Natural killer cell (primary cell): ENCODE results near the gene GMFB. TPM values are rescaled to one million over a fixed set of nuclear protein-coding genes. Genes with fewer than 3 reads are reported as not detected.
A peak's percentile ranks its signal among the peaks of the same experiment; 100 is the strongest.

ENCODE experiments used
- ATAC-seq, 3 donors: fragments of 150-1000 bp in 2 of 3; fragments of 200-7000 bp in 1 of 3; cut with Tn5 transposase; 1 replicate in 1 of 3; 2 replicates in 2 of 3; pipeline ENCODE4 v1.10.0; 2021; ENCODE audit warnings: mild to moderate bottlenecking in 2 of 3, moderate library complexity in 2 of 3
- DNase-seq, 2 donors: peaks; one replicate each; pipeline versions ENCODE4 v3.0.0 to v3.0.0-alpha.2; 2013 to 2021; ENCODE audit warnings: mixed read lengths in 1 of 2
- H3K27ac ChIP-seq: one replicate; pipeline ENCODE4 v1.5.1; 2013; ENCODE audit warnings: mild to moderate bottlenecking, low read length
- H3K27me3 ChIP-seq: one replicate; pipeline ENCODE4 v1.6.1; 2013; ENCODE audit warnings: low read length; ENCODE audit not compliant: control insufficient read depth, insufficient read depth
- H3K36me3 ChIP-seq: one replicate; pipeline ENCODE4 v1.6.1; 2013; ENCODE audit warnings: low read length; ENCODE audit not compliant: control insufficient read depth, insufficient read depth
- H3K4me1 ChIP-seq: one replicate; pipeline ENCODE4 v1.6.1; 2013; ENCODE audit warnings: low read length; ENCODE audit not compliant: control insufficient read depth, insufficient read depth
- H3K4me3 ChIP-seq: one replicate; pipeline ENCODE4 v1.5.1; 2013; ENCODE audit warnings: low read length
- H3K9me3 ChIP-seq: one replicate; pipeline ENCODE4 v1.6.1; 2013; ENCODE audit warnings: low read length; ENCODE audit not compliant: control insufficient read depth, insufficient read depth
- H3K27ac Mint-ChIP-seq, 2 donors: one replicate each; pipeline ENCODE4 v1.8.0; 2022; ENCODE audit warnings: mild to moderate bottlenecking in 2 of 2, mixed read lengths in 2 of 2, moderate library complexity in 1 of 2
- H3K27me3 Mint-ChIP-seq, 2 donors: one replicate each; pipeline ENCODE4 v1.8.0; 2022; ENCODE audit warnings: low read depth in 2 of 2, mixed read lengths in 2 of 2
- H3K36me3 Mint-ChIP-seq: one replicate; pipeline ENCODE4 v1.8.0; 2022; ENCODE audit warnings: mixed read lengths
- H3K4me1 Mint-ChIP-seq, 2 donors: one replicate each; pipeline ENCODE4 v1.8.0; 2022; ENCODE audit warnings: mixed read lengths in 2 of 2
- H3K4me3 Mint-ChIP-seq: one replicate; pipeline ENCODE4 v1.8.0; 2022; ENCODE audit warnings: mild to moderate bottlenecking, moderate library complexity, mixed read lengths
- H3K9me3 Mint-ChIP-seq, 2 donors: one replicate each; pipeline ENCODE4 v1.8.0; 2022; ENCODE audit warnings: mixed read lengths in 2 of 2
- CTCF ChIP-seq: fragments of 200-600 bp; IDR thresholded peaks from one replicate; pipeline ENCODE4 v1.8.0; 2022; ENCODE audit warnings: antibody characterized with exemption
- WGBS: methylation state at CpG from one replicate; pipeline ENCODE4 v1.1.7; 2013; ENCODE audit warnings: missing lambda C conversion rate; ENCODE audit not compliant: insufficient coverage; 5-methylcytosine and 5-hydroxymethylcytosine counted together
- intact Hi-C: fragments of 100-400 bp; cut with micrococcal nuclease; formaldehyde crosslinking; loops from one replicate; pipeline ENCODE4 v1.14.2; 2022
- total RNA-seq, 4 donors: library from RNA; stranded (reverse); fragments of 120-200 nt in 1 of 4; gene quantifications; one replicate each; pipeline versions ENCODE4 v1.2.3 to v1.2.4, GENCODE V29; 2013 to 2022

Gene GMFB
- total RNA-seq, 3 donors from 2014 or later (not counting 1 experiment from before 2014, with no cell fraction given): 46.4 to 55.1 (median 52.8) TPM

- Histone ChIP-seq H3K4me3 (no peak overlapping the region), H3K27me3 (no peaks in the 10 kb centered on the region), H3K9me3 (no peaks in the 10 kb centered on the region), H3K27ac (no peak overlapping the region), H3K36me3 (no peaks in the 10 kb centered on the region), H3K4me1 (peaks cover 24% of the 10 kb centered on the region)
- Mint-ChIP-seq H3K9me3 (no peaks in the 10 kb centered on the region), H3K36me3 (no peaks in the 10 kb centered on the region), H3K4me3 (no peak overlapping the region), H3K27me3 (no peaks in the 10 kb centered on the region), H3K4me1 (peaks cover 35 to 39% of the 10 kb centered on the region in 2 donors), H3K27ac (peak overlapping the region in 1 of 2 donors; percentile 82)
- intact Hi-C loops: no loop called here
- DNase-seq (no peak), ATAC-seq (no peak)
- 38% methylated on average over 2 of the region's 3 CpGs for WGBS
- TF ChIP-seq CTCF: no peak
These were observed 1.8 kb upstream of the GMFB start for GRCh38 chr14:54490445-54491175.

- ATAC-seq (no peak), DNase-seq (no peak)
- no peaks in the 10 kb centered on the region for H3K36me3 ChIP-seq
- peak overlapping the region; percentile 85 for H3K4me3 Mint-ChIP-seq
- H3K27ac Mint-ChIP-seq: peak overlapping the region; percentile 82 to 86
- no peaks in the 10 kb centered on the region for H3K9me3 Mint-ChIP-seq
- TF ChIP-seq CTCF: no peak
- no peak overlapping the region for H3K4me3 ChIP-seq
- H3K27ac ChIP-seq: peak overlapping the region; percentile 88
- H3K4me1 Mint-ChIP-seq: peaks cover 42 to 46% of the 10 kb centered on the region in 2 donors
- H3K27me3 Mint-ChIP-seq: no peaks in the 10 kb centered on the region
- H3K27me3 ChIP-seq: no peaks in the 10 kb centered on the region
- H3K36me3 Mint-ChIP-seq: no peaks in the 10 kb centered on the region
- intact Hi-C loops: loop anchor here (2.0 kb wide), 2 partner anchors 49 to 93 kb away; partner anchors contain the start of genes CDKN3 and CNIH1
- peaks cover 24% of the 10 kb centered on the region for H3K4me1 ChIP-seq
- no peaks in the 10 kb centered on the region for H3K9me3 ChIP-seq
- WGBS: 96% methylated on average over 2 of the region's 4 CpGs
These were observed 1.1 kb upstream of the GMFB start for GRCh38 chr14:54489731-54490444.

GRCh38 chr14:54489318-54489683, 521 bp upstream of the GMFB start:
- Histone ChIP-seq H3K27me3 (no peaks in the 10 kb centered on the region), H3K4me1 (peaks cover 24% of the 10 kb centered on the region), H3K27ac (peak overlapping the region; percentile 88), H3K4me3 (peak overlapping the region; percentile 88), H3K36me3 (no peaks in the 10 kb centered on the region), H3K9me3 (no peaks in the 10 kb centered on the region)
- Mint-ChIP-seq H3K27ac (peak overlapping the region; percentile 82 to 86), H3K4me1 (peaks cover 48 to 52% of the 10 kb centered on the region in 2 donors), H3K36me3 (no peaks in the 10 kb centered on the region), H3K9me3 (no peaks in the 10 kb centered on the region), H3K4me3 (peak overlapping the region; percentile 85), H3K27me3 (no peaks in the 10 kb centered on the region)
- WGBS: 44% methylated on average over 5 of the region's 5 CpGs
- ATAC-seq (no peak), DNase-seq (no peak)
- TF ChIP-seq CTCF: no peak
- intact Hi-C loops: loop anchor here (2.0 kb wide), 2 partner anchors 48 to 92 kb away; partner anchors contain the start of genes CDKN3 and CNIH1
